HG02870 (cell line): Measurements from ENCODE around the gene ALDOA.
"Not testable (repeated sequence)": the region's sequence is repeated elsewhere in the genome, so short reads cannot be mapped to it uniquely, and the experiment has no call there.

Experiments used
- ATAC-seq: cut with Tn5 transposase; IDR thresholded peaks from one replicate; pipeline ENCODE4 v1.9.1; 2021; ENCODE audit warnings: mild to moderate bottlenecking, moderate library complexity; ENCODE audit not compliant: unreplicated experiment

ALDOA gene

GRCh38 chr16:30065102-30065942 is at the start of gene ALDOA:
Gene ALDOA (plus strand): TSS chr16:30065760. CDS start chr16:30066898, 1,138 bp downstream.
- ATAC-seq = peak; percentile 66

GRCh38 chr16:30016555-30017276 is 48.8 kb upstream of the ALDOA start:
- ATAC-seq = no peak

- no peak for ATAC-seq
Observed at GRCh38 chr16:30017277-30017656, 48.3 kb upstream of the ALDOA start.

DNA sequence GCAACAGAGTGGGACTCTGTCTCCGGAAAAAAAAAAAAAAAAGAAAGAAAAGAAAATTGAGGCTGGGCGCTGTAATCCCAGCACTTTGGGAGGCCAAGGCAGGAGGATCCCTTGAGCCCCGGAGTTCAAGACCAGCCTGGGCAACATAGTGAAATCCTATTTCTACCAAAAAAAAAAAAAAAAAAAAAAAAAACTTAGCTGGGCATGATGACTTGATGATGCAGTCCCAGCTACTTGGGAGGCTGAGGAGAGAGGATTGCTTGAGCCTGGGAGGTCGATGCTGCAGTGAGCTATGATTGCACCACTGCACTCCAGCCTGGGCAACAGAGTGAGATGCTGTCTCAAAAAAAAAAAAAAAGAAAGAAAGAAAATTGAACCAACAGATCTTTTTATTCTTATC is 47.6 kb upstream of the ALDOA start:
- ATAC-seq = not testable (repeated sequence)

GRCh38 chr16:30018731-30019158 is 46.8 kb upstream of the ALDOA start:
- ATAC-seq = no peak

DNA sequence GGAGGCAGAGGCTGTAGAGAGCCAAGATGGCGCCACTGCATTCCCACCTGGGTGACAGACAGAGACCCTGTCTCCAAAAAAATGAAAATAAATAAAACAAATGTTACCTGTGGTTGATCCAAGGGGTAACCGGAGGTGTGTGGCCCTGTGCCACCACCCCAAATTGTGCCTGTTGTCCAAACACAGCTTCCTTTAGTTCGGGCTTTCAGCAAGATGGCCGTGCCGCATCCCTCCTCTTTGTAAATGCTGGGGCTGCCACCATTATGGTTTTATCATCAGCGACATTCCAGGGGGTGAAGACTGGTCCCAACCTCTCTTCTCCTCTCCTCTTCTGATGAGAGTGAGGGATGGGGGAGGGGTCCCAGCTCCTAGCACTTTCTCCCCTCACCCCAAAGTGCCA is 42.7 kb upstream of the ALDOA start, which contains the start of gene C16orf92:
Gene C16orf92, plus strand, starts transcription at position 312 of the 400 bp plus-strand sequence. CDS start 143 bp downstream, outside the sequence.
- ATAC-seq = no peak

- no peak for ATAC-seq
Observed at GRCh38 chr16:30023586-30023985, 42.0 kb upstream of the ALDOA start.

- no peak for ATAC-seq
Observed at GRCh38 chr16:30024451-30024850, 41.1 kb upstream of the ALDOA start.

DNA sequence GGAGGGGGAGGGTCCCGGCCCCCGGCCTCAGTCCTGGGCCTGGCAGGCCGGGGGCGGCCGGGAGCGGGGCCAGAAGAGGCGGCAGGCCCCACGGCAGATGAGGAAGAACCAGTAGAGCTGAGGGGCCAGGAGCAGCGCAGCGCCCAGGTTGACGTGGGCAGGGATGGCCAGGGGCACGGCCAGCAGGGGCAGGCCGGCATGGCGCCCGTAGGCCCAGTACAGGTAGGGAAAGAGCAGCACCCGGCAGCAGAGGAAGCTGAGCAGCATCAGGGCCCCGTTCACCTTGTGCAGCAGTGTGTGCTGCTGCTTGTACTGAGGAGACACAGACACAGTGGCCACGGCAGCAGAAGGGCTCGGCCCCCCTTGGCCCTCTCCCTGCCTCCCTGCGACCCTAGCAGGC is 40.4 kb upstream of the ALDOA start:
- no peak for ATAC-seq

GRCh38 chr16:30025574-30025973 is 40.0 kb upstream of the ALDOA start:
- ATAC-seq = no peak

GRCh38 chr16:30026449-30026848 is 39.1 kb upstream of the ALDOA start:
- ATAC-seq = no peak

DNA sequence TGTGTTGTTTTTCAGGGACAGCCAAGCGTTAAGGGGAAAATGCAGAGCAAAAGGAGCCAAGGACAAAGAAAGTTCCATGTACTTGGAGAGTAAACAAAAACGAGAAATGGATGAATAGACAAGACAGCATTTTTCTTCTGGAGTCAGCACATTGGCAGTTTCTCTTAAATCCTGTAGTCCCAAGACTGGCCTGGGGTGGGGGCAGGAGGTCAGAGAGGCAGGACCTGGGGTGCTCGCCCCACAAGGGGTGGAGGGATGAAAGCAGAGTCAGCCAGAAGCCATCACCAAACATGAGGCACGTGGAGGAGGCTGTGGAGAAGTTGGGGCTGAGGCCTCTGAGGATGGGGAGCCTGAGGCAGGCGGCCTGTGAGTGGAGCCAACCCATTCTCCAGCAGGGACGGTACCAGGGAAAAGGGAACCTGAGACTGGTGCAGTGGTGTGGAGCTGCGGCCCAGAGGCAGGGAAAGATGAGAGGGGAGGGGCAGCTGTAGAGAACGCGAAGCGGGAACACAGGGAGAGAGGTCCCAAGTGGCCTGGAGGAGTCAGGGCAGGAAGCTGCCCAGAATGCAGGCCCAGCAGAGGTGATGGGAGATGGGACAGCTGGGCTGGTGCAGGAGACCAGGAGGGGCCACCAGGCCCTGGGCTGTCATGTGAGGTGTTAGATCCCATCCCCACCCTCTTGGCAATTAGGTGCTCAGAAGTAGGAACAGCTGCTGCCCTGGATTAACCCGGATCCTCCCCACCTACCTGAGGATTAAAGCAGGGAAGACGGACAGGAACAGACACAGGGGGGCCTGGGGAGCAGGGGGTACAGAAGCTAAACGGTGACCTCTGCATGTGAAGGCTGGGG is 37.7 kb upstream of the ALDOA start:
- no peak for ATAC-seq

DNA sequence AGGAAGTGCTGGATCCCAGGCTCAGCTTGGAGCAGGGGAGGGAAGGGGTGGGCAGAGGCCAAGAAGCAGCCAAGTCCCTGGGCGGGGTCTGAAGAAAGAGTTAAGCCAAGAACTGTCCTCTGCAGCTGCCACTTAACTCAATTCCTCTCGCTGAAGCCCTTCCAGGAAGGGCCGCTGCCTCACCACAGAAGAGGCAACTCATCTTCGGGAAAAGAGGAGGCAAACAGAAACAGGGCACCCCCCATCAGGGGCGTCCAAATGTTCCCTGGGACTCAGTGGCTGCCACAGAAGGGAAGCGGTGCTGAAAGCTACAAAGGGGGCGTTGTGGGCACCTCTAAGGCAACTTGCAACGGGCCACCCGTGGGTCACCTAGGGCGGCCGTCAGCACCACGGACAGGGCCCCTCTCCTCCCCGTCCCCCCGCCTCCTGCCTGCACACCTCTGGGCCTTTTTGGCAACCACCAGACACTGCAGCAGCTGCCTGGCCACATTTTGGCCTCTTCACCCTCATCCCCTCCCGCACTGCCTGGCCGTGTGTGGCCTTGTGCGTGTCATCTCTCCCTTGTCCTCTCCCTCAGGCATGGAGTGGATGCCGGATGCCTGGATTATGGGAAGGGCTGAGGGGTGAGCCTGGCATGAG is 37.0 kb upstream of the ALDOA start:
- ATAC-seq = no peak

- no peak for ATAC-seq
Observed at GRCh38 chr16:30030011-30030685, 35.4 kb upstream of the ALDOA start.

DNA sequence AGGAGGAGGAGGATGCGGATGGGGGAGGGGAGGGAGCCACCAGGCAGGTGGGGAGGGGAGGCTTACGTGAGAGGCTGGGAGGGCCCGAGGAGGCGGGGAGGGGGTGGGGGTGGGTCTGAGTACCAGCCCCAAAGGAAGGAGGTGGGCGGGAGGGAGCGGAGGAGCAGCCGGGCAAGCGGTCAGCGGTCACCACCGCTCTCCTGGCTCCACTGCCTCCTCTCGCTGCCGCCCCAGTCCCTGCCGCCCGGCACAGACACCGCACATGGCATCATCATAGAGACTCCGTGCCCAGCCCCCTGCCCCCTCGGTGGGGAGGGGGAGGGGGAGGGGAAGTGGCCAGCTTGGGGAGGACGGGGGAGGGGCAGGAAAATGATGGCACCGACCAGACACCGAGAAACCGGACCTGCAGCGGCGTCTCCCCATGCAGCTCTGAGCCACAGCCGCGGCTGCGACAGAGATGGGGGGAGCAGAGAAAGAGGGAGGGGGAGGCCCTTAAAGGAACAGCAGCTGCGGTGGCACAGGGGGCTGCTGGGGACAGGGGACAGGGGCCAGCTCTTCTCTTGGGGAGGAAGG is 34.6 kb upstream of the ALDOA start, which contains the start of gene TLCD3B:
Gene TLCD3B, minus strand, starts transcription at position 431 of the 573 bp plus-strand sequence. CDS start 744 bp downstream, outside the sequence.
- ATAC-seq = no peak

DNA sequence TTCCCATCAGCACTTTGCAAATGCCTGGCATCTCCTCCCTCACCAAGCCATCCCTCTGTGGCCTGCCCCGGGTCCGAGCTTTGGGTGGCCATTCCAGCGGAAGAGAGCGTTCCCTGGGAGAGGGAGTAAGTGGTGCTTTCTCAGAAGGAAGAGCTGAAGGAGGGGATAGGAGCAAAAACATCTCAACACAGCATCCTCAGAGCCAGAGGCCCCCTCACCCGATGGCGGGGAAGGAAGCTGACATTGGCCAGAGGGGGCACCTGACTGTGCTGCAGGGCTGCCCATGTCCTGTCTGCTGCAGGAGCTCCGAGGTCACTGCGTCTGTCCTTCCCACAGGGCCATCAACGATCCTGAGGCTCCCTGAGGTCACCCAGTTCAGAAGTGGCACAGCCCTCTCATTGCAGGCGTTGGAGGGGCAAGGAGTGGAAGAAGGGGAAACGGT is 34.1 kb upstream of the ALDOA start:
- ATAC-seq = no peak

DNA sequence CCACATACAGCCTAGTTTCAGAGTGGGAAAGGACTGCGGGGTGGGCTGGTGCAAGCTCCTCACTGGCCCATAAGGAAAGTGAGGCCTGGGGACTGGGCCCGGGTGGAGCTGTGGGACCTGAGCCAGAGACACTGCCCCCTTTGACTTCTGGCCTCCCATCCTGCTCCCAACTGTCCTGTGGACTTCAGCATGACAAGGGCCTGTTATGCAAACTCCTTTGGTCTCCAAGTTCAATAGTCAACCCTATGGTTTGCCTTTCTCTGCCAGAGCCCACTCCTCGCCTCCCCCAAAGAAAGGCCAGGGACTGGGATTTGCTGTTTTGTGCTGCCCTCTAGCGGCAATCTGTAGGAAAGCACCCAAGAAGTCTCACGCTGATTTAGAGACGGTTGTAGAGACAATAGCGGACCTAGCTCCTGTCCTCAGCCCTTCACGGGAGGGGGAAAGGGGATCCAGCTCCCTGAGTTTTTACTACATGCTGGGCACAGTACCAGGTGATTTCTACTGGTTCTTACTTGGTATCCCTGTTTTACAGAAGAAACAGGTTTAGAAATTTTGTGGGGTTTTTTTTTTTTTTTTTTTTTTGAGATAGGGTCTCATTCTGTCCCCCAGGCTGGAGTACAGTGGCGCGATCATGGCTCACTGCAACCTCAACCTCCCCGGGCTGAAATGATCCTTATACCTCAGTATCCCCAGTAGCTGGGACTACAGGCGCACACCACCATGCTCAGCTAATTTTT is 33.3 kb upstream of the ALDOA start:
- no peak for ATAC-seq

DNA sequence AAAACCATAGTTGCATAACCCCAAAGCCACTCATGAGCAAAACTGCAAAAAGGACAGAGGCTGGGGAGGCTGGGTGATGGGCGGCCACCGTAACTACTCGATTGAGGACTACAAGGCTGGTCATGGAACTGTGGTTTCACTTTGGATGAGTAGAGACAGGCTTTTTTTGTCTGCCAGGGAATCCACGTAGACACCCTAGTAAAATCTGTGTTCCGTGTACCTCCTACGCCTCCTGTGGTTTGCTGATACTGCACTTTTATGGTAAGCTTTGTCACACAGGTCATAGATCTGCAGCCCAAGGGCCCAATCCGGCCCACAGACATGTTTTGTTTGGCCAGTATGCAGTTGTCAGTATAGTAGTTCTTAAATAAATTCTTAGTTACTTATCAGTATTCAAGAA is 32.3 kb upstream of the ALDOA start:
- ATAC-seq = no peak

DNA sequence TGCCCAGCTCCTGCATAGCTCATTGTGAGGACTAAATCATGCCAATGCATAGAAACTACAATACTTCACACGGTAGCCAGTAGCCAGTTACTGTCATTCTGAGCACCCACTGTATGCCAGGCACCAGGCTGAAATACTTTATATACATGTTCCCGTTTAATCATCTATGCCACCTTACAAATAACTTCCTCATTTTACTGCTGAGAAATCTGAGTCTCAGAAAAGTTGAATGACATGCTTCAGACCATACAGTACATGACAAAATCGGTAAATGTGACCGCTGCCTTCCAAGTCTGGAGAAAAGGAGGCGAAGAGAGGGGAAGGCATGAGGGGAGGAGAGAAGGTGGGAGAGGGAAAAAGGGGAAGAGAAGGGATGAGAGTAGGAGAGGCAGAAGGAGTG is 25.3 kb upstream of the ALDOA start:
- ATAC-seq = no peak
